GF-D8 (cell line): ENCODE measurements around the gene CARMIL3.
"Not testable (repeated sequence)": the region's sequence is repeated elsewhere in the genome, so short reads cannot be mapped to it uniquely, and the experiment has no call there.

ENCODE experiments used
- DNase-seq: peaks from one replicate; lab custom pipeline; 2025; lab: John Stamatoyannopoulos, UW

The CARMIL3 gene

GRCh38 chr14:24037658-24038037 is 14.2 kb upstream of the CARMIL3 start:
- DNase-seq, result no peak

DNA sequence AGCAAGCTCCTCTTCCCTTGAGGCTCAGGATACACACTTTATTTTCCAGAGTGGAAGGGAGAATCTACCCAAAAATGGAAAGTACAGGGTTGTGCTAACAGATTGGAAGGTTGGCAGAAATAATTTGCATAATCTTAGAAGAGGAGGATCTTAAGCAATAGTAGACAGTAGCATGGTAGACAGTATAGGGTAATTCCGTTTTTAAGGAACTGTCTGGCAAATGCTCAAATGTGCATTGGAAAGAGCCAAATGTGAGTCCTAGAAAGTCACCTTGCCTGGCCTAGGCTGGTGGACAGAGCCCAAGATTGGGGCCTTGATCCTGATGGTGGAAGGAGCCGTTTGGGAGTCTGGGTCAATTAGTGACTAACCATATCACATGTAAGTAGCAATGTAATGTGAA is 13.1 kb upstream of the CARMIL3 start:
- no peak for DNase-seq

GRCh38 chr14:24040692-24041091 is 11.1 kb upstream of the CARMIL3 start:
- DNase-seq, result no peak

GRCh38 chr14:24042746-24043145 is 9.1 kb upstream of the CARMIL3 start:
- DNase-seq, result no peak

- DNase-seq, result not testable (repeated sequence)
Observed at GRCh38 chr14:24049002-24049401, 2.8 kb upstream of the CARMIL3 start.

- not testable (repeated sequence) for DNase-seq
Observed at GRCh38 chr14:24050753-24051152, 1.1 kb upstream of the CARMIL3 start.

GRCh38 chr14:24051176-24051788 is 527 bp upstream of the CARMIL3 start:
- no peak for DNase-seq

DNA sequence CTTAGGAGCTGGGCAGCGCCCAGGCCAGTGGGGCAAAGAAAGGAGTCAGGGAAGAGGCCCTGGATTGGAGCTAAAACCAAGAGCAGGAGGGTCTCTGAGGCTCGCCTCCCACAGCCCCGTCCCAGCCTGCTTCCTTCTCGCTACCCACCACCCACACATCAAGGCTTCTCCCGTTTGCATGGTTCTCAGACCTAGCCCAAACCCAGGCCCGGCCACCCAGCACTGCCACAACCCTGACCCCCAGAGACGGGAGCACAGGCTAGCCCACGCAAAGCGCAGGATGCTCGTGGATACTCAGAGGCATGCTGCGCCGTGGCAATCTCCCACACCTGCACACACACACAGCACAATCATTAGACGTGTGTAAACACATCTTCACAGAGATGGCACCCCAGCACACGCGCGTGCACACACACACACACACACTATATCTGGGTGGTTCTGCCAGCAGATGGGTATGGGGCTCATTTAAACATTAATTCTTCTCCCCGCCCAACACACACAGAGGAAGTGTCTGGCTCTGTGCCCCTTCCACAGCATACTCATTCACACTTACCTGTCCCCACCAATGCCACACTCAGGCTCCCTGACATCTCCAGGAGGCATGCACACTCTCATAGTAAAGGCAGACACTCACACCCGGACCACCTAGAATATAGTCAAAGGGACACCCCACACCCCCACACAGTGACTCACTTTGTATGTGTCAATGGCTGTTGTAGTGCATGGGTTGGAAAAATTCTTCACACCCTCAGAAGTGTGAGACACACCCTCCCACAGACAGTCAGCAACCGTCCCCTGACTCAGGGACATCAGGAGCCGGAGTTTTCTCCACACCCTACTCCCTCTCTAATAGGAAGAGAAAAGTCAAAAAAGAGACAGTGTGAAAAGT is 1.1 kb downstream of the CARMIL3 start:
- no peak for DNase-seq

- no peak for DNase-seq
Observed at GRCh38 chr14:24053548-24054323, 1.9 kb downstream of the CARMIL3 start.

GRCh38 chr14:24054324-24054641 is 2.5 kb downstream of the CARMIL3 start:
- no peak for DNase-seq

DNA sequence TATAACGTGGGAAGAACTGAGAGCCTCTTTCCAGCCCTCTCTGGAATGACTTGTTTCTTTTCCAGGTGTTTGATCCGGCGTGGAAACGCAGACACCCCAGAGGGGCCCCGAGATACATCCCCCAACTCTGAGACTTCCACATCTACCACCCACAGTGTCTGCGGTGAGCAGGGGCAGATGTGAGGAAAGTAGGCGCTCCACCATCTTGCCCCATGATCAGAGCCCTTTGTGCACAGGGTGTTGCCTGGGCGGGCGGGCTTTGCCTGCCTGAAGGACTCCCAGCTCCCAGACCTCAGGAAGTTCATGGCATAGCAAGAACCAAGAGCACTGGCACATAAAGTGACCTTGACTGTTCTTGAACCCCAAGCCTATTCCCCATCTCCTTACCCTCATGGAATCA is 2.8 kb downstream of the CARMIL3 start:
- no peak for DNase-seq

GRCh38 chr14:24055971-24056799 is 4.4 kb downstream of the CARMIL3 start:
- DNase-seq, result no peak

DNA sequence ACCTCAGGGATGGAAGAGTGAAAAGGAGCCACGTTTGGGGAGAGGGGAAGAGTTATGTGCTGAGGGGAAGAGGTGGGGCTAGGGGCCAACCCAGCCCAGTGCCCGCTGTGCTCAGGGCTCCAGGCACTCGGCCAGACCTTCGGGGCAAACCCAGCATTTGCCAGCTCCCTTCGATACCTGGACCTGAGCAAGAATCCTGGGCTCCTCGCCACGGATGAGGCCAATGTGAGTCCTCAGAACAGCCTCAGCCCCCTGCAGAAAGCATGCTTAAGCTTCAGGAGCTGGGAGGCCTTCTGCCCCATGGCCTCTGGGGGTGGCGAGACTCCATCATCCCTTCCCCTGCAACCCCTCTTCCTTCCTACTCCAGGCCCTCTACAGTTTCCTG is 5.0 kb downstream of the CARMIL3 start:
- DNase-seq, result no peak

DNA sequence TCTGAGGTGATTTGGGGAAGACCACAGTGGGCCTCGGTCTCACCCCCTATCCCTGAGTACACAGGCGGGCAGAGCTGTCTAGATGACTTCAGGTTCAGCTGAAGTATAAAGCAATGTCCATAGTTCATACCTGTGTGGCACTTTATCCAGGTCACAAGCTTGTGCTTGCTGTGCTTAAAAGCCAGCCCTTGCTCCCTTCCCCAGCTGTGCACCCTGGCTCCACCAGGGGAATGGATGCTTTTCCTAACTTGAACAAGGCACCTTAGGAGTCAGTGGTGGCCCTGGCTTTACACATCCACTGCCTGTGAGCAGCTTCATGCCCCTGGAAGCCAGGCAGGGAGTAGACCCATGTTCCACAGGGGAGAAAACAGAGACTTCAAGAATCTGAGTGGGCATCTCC is 5.5 kb downstream of the CARMIL3 start:
- DNase-seq, result no peak

DNA sequence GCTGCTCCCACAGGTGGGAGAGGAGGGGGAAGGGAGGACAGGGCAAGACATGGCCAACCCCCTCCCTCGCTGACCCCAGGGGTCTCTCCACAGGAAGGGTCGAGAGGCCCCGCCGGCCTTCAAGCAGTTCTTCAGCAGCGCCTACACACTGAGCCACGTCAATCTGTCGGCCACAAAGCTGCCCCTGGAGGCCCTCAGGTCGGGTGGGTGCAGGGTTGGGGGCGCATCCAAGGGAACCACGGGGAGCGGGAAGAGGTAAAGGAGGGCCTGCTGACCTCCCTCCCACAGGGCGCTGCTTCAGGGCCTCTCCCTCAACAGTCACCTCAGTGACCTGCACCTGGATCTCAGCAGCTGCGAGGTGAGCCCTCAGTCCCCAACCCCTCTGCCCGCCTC is 6.1 kb downstream of the CARMIL3 start:
- DNase-seq, result no peak

GRCh38 chr14:24058260-24058950 is 6.6 kb downstream of the CARMIL3 start:
- peak; percentile 9 for DNase-seq

DNA sequence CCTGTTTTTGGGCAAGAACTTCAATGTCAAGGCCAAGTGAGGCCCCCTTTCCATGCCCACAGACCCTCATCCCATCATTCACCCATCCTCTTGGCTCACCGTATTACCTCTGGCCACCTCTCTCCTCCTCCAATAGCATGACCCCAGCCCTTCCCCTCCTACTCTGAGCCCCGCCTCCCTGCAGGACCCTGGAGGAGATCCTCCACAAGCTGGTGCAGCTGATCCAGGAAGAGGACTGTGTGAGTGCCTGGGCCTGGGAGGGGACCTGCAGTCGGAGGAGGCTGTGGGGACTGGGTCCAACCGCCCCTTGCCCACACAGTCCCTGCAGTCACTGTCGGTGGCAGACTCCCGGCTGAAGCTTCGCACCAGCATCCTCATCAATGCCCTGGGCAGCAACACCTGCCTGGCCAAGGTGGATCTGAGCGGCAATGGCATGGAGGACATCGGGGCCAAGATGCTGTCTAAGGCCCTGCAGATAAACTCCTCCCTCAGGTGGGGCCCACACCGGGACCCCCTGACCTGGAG is 7.2 kb downstream of the CARMIL3 start:
- DNase-seq, result no peak

GRCh38 chr14:24059841-24060388 is 8.1 kb downstream of the CARMIL3 start:
- DNase-seq, result no peak

DNA sequence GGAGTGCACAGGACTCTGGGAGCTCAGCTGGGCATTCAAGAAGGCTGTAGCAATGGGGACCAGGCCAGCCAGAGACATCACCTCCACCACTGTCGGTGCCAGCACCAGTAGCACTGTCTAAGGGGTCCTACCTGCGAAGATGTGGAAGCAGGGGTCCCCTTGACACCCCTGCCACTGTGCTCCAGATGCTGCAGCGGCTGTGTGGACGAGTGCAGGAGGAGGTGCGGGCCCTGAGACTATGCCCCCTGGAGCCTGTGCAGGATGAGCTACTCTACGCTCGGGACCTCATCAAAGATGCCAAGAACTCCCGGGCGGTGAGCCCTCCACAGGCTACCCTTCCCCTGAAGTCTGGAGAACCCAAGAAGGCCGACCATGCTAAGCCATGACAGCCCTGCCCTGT is 8.6 kb downstream of the CARMIL3 start:
- no peak for DNase-seq

- DNase-seq, result no peak
Observed at GRCh38 chr14:24060984-24061913, 9.4 kb downstream of the CARMIL3 start.
